SKM-1 treated with dmso at 0.1 percent for 144 hours (cell line): ENCODE data around the gene FUT2.
"Not testable (repeated sequence)": the region's sequence is repeated elsewhere in the genome, so short reads cannot be mapped to it uniquely, and the experiment has no call there.

ENCODE experiments used
- DNase-seq: peaks from one replicate; lab custom pipeline; 2025; ENCODE audit not compliant: unreplicated experiment; lab: John Stamatoyannopoulos, UW

The FUT2 gene

DNA sequence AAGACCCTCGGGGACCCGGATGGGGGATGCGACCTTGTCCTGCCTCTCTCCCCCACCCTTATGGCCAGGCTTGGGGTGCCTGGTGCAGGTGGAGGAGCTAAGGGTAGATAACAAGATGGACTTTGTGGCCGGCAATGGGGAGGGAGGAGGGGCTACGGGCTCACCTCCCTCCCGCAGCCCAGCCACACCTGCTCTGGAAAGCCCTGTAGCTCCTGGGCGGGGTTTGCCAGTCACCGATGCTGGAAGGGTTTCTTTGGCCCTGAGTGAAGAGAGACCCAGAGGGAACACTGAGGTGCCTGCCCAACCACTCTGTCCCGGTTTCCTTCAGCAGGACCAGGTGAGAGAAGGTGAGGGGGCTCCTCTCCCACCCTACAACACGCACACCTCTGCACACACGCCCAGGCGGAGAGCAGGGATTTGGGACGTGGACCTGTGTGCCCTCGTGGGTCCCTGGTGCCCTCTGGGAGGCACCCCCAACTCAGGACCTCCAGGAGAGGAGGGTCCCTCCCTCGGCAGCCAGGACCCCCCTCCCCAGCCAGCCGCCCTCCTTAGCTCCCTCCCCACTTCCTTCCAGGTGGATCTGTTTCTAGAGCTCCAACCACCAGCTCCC, at the start of gene FUT2:
TSS of gene FUT2 (plus strand) at position 229 of the 610 bp plus-strand sequence. CDS start 6,986 bp downstream, outside the sequence.
- DNase-seq: no peak

DNA sequence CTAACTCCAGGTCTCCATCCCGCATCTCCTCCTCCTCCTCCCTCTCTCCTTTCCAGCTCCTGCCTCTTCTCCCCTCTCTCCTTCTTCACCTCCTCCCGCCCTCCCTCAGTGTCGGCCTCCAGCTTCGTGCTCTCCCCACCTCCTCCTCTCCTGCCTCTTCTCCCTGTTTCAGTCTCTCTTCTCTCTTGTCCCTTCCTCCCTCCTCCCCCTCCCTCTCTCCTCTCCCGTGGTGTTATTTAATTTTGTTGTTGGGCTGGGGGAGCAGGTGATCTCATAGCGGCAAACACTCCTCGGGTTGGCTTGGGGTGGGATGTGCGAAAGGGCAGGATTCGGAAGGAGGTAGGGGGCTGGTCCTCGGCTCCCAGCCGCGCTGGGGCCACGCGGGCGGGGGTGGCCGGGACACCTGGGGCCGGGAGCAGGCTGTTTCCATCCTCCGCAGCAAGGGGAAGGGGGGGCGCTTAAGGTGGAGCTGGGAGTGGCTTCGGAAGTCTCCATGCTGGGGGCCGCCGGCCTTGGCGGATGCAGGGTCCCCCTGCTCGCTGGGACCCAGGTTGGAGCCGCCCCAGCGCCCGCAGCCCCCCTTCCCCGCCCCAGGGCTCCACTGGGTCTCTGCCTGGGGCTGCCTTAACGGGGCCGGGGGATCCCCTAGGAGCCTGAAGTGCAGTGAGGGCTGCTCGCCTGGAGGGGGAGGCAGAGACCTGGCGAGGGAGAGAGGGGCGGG, 49.6 kb upstream of the FUT2 start, which contains the start of gene CA11:
TSS of gene CA11 (minus strand) at position 187 of the 721 bp plus-strand sequence. CDS start 555 bp downstream, outside the sequence.
- peak; percentile 67 for DNase-seq

DNA sequence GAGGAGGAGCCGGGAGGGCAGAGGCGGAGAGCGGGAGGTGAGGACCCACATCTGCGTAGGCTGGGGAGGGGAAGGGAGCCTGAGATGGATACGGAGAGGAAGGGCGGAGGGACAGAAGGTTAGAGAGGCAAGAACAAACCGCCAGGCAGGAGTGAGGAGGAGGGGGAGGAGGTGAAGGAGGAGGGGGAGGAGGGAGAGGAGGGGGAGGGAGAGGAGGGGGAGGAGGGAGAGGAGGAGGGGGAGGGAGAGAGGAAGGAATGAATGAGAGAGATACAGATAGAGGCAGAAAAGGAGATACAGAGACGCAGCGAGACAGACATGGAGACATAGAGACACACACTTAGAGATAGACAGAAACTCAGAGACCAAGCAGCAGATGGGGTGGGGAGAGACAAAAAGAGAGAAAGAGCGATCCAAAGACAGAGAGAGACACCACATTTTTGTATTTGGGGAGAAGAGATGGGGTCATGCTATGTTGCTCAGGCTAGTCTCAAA, 49.0 kb upstream of the FUT2 start:
- no peak for DNase-seq

DNA sequence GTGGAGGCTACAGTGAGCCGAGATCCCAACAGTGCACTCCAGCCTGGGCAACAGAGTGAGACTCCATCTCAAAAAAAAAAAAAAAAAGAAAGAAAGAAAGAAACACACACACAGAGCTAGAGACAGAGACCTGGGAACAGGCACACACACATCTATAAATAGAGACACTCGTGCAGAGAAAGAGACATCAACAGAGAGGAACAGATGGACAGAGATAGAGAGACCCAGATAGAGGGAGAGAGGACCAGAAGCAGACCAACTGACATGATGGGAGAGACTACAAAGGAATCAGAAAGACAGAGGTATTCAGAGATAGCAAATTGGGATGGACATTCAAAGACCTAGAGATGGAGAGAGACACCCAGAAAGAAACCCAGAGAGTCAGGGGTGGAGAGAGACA, 47.6 kb upstream of the FUT2 start:
- DNase-seq: no peak

DNA sequence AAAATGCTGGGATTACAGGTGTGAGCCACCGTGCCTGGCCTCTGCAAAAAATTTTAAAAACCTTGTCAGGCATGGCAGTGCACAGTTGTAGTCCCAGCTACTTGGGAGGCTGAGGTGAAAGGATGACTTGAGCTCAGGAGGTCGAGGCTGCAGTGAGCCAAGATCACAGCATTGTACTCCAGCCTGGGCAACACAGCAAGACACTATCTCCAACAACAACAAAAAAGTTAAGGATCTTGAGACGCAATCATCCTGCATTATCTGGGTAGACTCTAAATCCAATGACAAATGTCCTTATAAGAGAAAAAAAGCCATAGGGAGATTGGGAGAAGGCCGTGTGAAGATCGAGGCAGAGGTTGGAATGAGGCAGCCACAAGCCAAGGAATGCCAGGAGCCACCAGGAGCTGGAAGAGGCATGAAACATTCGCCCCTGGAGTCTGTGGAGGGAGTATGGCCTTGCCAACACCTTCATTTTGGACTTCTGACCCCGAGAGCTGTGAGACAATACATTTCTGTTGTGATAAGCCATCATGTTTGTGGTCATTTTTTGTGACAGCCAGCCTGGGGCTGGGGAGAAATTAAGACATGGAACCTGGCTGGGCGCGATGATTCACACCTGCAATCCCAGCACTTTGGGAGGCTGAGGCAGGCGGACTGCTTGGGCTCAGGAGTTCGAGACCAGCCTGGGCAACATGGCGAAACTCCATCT, 44.6 kb upstream of the FUT2 start:
- no peak for DNase-seq

DNA sequence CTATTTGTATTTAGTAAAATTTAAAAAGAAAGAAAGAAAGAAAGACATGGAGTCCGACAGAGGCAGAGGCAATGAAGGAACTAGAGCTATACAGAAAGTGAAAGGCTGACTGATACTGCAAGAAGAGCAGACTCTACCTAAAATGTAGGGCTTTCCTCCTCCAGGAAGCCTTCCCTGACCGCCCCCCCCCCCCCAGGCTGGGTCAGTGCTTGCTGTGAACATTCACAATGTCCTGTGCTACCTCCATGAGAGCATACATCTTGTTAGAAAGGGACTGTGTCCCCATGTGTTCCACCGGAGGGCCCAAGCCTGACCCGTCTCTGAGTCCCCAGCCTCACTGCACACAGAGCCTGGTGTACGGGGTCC, 44.1 kb upstream of the FUT2 start:
- DNase-seq: no peak

DNA sequence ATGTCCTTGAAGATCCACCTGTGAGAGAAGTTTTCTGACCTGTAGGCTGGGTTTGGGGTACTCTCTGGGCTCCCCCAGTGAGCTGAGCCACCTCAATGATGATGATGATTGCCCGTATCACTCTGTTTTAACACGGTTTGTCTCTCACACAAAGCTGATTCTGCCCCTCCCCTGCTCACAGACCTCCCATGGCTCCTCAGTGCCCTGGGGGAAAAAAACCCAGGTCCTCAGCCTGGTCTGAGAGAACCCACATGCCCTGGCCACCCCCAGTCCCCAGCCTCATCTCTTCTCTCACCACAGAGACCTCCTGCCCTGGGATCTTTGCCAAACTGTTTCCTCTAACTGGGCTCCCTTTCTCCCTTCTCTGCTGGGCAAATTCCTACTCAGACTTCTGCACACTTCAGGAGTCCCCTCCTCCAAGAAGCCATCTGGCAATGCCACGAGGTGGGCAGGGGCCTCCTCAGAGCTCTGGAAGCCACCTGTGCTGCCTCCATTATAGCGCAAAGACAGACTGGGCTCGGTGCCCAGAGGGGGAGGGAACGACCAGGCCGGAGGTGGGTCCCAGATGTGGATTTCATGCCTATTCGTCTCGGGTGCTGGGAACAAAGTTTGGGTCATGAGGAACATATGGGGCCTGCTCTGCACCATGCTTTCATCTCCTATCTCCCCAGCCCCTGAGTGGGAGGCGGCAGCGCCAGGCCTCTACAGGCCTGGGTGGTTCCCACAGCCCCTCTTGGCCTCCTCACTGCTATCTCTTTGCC, 41.3 kb upstream of the FUT2 start:
- no peak for DNase-seq

DNA sequence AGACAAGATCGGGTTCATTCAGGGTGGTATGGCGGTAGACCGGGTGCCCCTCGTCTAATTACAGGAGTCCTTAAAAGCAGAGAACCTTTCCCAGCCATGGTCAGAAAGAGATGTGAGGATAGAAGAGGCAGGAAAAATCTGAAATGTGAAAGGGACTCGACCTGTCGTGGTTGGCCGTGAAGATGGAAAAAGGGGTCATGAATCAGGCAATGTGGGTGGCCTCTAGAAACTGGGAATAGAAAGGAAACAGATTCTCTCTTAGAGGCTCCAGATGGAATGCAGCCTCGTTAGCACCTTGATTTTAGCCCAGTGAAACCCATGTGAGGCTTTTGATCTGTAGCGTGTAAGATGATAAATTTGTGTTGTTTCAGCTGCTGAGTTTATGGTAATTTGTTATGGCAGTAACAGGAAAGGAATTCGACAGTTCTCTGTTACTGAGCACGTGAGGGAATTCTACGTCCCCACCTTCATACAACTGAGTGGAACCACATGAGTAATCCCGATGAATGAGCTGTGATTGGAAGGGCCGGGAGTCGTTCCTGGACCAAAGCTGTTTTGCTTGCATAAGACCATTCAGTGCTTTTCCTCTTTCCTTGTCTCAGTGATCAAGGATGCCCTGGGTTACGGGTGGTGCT, 38.8 kb upstream of the FUT2 start:
- DNase-seq: no peak

DNA sequence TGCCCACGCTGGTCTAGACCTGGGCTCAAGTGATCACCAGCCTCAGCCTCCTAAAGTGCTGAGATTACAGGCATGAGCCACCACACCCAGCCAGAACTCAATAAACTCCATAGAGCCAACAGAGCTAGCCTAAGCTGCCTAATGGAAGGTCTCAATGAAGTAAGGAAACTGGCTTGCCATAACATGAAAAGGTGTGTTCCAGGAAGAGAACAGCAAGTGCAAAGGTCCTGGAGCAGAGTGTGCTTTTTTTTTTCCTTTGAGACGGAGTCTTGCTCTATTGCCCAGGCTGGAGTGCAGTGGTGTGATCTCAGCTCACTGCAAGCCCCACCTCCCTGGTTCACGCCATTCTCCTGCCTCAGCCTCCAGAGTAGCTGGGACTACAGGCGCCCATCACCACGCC, 37.9 kb upstream of the FUT2 start:
- DNase-seq: not testable (repeated sequence)

DNA sequence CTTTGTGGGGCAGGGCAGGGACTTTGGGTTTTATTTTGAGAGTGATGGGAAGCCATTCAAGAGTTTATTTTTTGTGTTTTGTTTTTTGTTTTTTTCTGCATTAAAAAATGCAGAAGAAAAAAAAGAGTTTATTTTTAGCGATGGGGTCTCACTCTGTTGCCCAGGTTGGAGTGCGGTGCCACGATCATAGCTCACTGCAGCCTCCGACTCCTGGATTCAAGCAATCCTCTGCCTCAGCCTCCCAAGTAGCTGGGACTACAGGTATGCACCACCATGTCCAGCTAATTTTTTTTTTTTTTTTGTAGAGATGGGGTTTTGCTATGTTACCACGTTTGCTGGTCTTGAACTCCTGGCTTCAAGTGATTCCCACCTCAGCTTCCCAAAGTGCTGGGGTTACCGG, 37.3 kb upstream of the FUT2 start:
- no peak for DNase-seq

DNA sequence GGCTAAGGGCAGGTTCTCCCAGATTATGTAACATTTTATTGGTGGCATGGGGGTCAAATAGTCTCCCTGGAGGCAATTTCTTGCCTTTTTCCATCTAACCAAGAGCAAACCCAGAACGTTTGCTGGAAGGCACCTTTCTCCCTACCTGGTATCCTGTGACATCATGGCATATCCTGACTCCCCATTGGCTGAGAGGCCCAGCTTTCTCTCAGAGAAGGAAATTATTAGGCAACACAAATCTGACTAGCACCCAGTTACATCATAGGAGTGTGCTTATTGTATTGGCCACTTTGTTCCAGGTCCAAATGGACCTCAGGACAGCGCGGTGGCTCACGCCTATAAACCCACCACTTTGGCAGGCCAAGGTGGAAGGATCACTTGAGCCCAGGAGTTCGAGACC, 36.0 kb upstream of the FUT2 start:
- peak; percentile 66 for DNase-seq

DNA sequence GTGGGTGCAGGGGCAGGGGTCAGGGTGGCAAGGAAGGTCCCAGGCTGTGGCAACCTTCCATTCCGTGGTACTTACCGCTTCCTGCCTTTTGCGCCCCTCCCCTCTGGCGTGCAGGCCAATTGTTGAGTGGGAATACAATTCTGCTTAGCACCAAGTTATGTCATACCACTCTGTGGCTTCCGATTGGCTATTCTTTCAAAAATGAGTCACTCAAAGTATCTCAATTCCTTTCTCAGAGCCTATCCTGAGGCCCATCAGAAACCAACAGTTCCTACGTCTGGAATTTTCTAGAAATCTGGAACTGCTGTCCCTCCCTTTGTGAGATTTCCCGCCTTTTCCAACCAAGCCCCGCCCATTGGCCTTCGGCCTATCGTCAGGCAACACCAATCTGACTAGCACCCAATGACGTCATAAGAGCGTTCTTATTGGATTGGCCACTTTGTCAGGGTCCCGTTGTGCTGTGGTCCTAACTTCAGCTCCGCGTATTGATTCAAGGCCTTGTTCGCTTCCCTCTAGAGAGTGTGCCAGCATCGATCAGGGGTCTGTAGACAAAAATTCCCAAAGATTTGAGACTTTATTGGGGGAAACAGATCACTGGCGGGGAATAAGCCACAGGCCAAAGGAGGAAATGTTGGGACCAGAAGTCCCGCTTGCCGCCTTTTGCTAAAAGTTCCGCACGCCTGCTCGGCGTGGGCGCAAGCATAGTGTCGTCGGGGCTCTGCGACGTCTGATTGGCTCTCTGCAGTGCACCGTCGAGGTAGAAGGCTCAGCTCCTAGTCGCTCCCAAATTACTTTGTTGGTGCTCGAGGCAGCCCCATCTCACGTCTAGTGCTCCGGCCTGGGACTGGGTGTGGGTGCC, 34.7 kb upstream of the FUT2 start:
- peak; percentile 75 for DNase-seq

DNA sequence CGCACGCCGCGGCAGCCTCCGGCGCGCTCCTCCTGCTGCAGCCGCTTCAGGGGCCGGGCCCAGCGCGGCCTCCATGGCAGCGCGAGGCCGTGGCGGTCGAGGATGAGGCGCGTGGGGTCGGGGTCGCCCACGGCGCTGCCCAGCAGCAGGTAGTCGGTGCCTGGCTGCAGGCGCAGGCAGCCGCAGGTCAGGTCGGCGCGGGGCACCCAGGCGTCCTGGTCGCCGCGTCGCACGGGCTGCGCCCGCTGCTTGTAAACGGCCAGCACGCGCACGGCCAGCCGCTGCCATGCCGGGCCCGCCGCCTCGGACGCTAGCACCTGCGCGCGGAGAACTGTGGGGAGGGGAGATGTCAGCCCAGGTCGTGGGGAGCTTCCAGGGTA, 34.1 kb upstream of the FUT2 start:
- no peak for DNase-seq

DNA sequence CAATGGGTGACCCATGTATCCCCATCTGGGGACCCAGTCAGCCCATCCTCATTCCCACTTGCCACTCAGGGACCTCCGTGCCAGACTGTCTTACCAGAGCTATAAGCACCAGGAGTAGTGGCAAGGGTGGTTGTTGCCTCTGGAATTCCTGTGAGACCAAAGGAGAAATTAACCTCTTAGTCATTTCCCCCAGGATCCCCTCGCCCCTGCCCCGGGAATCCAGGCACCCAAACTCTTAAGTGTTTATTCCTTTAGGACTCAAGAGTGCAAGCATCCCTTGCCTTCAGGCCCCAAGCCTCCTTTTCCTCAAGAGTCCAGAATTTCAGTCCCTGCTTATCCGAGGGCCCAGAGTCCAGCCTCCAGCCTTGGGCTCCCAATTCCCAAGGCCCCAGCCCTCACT, 32.1 kb upstream of the FUT2 start:
- no peak for DNase-seq

DNA sequence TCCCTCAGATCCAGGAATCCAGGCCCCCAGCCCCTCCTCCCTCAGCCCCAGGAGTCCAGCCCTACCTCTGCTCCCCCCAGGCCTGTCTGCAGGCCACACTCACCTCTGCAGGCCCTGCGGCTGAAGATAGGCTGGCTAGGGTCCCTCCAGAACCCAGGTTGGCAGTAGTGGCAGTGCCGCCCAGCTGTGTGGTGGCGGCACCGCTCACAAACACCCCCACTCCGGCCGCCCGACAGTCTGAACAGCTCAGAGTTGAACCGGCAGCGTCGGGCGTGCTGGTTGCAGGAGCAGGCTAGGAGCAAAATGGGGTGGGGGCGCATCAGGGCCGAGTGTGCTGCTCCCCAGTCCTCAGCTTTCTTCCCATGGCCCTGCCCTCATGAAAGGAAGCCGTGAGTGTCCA, 31.3 kb upstream of the FUT2 start:
- no peak for DNase-seq

DNA sequence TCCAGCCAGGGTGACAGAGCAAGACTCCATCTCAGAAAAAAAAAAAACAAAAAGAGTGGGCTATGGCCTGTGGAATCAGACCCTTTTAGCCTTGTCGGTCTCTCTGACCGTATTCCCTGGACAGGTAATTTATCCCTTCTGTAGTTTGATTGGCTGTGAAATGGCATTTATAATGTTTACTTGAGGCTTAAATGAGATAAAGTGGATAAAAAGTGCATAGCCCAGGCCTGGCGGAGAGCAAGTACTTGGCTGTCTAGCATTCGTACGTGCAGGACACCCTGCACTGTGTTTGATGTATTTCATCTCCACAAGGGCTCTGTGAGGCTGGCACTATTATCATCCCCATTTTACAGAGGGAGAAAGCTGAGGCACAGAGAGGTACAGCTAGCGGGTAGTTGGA, 30.0 kb upstream of the FUT2 start:
- no peak for DNase-seq

DNA sequence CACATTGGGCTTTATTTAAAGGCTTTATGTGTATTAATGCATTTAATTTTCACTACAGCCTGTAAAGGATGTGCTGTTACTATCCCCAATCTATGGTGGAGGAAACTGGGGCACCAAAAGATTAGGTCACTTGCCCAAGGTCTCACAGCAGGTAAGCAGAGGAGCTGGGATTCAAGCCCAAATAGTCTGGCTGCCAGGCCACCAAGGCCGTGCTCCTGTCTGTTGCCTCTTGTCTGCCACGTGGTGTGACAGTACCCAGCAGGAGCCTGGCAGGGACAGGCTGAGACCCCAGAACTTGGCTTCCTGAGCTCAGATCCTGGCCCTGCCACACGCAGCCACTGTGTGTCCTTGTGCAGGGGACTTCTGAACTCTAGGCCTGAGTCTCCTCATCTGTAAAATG, 27.4 kb upstream of the FUT2 start:
- DNase-seq: no peak

DNA sequence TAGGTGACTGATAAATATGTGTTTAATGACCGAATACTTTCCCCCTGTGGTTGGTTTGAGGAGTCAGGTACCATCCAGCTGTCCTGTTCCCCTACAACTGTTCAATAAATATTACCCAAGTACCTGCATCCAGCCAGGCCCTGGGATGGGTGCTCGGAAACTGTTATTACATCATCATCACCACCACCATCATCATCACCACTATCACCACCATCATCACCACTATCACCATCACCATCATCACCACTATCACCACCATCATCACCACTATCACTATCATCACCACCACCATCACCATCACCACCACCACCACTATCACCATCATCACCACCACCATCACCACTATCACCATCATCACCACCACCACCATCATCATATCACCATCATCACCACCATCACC, 27.0 kb upstream of the FUT2 start:
- DNase-seq: no peak

DNA sequence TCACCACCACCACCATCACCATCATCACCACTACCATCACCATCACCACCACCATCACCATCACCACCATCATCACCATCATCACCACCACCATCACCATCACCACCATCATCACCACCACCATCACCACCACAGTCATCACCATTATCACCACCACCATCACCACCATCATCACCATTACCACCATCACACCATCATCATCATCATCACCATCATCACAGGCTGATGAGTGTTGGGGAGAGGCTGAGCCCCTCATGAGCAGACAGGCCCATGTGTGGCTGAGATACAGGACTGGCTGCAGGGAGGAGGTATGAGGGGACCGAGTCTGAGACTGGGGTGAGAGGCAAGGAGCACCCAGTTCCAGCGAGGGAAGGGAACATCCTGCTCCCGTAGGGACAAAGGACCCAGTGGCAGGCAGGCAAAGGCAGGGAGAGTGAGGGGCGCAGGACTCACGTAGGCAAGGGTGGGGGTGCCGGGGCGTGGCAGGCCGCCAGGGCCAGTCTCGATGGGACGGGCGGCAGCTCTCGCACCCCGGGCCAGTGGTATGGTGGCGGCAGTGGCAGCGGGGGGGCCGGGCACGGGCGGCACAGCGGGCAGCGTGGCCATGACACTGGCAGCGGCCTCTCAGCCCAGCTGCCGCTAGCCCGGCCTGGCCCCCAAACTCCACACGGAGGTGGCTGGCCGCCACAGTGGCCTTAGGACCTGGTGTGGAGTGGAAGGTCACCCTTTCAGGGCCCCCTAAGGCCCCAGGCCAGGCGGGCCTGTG, 25.7 kb upstream of the FUT2 start:
- no peak for DNase-seq
